Activated CD8-positive, alpha-beta memory T cell treated with anti-CD3 and anti-CD28 coated beads, Interleukin-2, amount 50 U/mL, for 4 hours (primary cell): Measurements from ENCODE around the gene WSCD1.

ENCODE experiments used
- DNase-seq: peaks from one replicate; pipeline ENCODE4 v3.0.0-alpha.2; 2020

The WSCD1 gene

GRCh38 chr17:6088141-6088540, 18.0 kb downstream of the WSCD1 start:
- DNase-seq = no peak

- DNase-seq = no peak
Observed at GRCh38 chr17:6090253-6090652, 20.1 kb downstream of the WSCD1 start.

DNA sequence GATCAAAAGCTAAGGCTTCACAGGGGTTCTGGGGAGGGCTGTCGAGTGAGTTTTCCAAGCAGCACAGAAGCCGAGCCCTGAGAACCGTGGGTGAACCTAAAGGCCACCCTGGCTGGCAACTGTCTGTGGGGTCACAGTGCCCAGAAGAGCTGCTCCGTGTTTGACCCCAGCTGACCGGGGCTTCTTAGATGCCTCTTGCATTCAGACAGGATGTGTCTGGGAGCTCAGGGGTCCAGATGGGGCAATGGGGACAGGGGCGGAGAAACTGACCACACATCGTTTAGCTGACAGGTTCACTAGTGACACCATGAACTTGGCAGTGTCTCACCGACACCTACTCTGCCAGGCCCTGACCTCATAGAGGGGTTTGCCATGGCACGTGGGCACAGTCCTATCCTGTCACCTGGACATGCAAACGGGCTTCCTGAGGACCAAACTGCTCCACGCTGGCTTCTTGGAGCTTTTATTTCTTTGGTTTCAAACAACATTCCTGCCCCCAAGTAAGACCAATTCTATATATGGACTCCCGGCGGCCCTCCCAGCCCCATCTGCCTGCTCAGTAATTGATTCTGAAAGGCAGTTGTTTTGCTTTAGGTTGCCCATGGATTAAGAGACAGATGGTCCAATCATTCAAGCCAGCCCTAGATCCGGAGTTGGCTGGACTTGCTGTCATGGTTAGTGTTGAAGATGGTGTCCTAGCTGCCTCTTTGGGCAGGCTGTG, 22.2 kb downstream of the WSCD1 start:
- DNase-seq = no peak

DNA sequence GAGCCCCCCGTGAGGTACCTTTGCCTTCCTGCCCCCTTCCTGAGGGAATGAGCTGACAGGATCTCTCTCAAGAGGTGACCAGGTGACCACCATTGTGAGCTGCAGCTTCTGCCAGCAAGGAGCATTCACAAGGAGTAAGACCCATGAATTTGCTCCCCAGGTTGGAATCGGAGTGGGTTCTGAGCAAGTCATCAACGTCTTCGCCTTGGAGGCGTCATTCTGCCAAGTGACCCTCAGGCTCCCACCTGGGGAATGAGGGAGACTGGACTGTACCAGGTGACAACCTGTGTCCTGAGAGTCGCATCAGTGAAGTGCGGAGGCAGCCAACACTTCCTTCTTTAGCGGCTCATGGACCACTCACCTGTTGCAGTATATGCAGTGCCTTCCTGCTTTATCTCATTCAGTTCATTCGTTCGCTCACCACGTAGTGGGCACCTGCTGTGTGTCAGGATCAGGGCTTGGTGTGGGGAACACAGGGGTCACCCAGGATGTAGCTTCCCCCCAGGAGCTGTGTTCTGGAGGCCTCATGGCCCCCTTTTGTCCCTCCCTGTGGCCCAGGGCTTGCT, 22.8 kb downstream of the WSCD1 start:
- DNase-seq = no peak

GRCh38 chr17:6094453-6094852, 24.3 kb downstream of the WSCD1 start:
- no peak for DNase-seq

DNA sequence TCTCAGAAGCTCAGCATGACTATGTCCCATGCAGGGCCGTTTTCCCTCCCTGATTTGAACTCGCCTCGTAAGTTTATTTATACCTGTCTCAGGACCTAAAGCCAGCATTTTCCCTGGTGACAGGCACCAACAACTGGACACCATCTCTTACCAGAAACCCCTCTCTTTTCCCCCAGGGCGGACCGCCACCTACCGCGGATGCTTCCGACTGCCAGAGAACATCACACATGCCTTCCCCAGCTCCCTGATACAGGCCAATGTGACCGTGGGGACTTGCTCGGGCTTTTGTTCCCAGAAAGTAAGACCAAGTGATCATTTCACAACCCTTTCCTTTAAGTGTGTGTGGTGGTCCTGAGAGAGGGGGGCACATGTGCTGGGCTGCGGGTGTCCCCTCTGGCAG, 24.7 kb downstream of the WSCD1 start:
- DNase-seq = no peak

- no peak for DNase-seq
Observed at GRCh38 chr17:6095501-6095900, 25.3 kb downstream of the WSCD1 start.

DNA sequence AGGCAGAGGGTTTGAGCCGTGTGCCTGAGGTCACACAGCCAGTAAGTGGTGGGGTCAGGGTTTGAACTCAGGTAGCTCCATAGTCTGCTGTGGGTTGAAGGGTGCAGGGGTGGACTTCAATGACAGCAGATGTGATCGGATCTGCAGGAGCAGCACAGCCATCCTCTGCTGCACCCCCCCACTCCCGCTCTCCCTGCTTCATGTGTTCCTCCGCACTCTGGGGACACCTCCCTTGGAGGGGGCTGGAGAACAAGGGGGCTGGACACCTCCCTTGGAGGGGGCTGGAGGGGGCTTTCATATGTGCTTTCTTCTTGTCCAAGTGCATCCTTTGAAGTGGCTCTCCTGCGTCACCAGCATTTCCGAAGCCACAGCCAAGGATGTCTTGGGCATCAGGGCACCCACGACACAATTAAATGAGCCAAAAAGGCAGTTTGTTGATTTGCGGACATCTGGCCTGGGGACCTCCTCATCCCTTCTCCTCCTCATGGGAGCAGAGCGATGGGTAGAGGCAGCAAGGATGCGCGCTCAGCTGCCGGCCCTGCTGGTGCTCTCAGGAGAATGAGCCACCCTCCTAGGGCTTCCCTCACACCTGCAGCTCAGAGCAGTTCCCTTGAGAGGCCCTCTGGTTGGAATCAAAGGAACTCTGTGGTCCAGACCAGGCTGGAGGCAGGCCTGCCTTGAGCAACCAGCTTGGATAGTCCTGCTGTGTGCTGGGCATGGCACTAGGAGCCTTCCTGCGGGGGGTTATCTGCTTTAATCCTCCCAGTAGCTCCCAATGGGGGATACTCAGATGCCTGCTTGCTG, 26.2 kb downstream of the WSCD1 start:
- no peak for DNase-seq

GRCh38 chr17:6097005-6097279, 26.8 kb downstream of the WSCD1 start:
- DNase-seq = no peak

DNA sequence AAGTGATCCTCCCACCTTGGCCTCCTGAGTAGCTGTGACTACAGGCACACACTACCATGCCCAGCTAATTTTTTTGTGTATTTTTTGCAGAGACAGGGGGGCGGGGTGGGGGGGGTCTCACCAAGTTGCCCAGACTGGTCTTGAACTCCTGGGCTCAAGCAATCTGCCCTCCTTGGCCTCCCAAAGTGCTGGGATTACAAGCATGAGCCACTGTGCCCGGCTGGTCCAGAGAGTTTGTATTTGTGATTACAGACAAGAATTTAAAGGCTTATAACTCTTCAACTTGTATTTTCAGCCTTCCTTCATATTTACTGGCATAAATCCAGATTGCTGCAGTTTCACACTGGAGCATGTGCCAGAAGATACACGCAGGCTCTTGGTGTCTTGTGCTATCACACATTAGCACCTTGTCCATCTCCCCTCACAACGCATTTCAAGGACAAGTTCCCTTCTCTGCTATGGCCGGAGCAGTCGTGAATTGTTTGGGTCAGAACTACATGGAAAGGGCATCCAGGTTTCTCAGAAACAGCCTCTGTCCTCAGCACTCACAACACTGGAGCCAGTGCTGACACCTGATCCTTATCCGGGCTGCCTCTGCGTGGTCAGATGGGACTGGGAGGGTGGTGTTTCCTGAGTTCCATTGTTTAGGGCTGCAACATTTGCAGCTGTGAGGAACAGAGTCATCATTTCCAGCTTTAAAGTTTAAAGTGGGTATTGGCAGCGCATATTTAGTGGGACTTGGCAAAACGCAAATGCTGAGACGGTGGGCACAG, 28.1 kb downstream of the WSCD1 start:
- no peak for DNase-seq

- no peak for DNase-seq
Observed at GRCh38 chr17:6098823-6099180, 28.6 kb downstream of the WSCD1 start.

DNA sequence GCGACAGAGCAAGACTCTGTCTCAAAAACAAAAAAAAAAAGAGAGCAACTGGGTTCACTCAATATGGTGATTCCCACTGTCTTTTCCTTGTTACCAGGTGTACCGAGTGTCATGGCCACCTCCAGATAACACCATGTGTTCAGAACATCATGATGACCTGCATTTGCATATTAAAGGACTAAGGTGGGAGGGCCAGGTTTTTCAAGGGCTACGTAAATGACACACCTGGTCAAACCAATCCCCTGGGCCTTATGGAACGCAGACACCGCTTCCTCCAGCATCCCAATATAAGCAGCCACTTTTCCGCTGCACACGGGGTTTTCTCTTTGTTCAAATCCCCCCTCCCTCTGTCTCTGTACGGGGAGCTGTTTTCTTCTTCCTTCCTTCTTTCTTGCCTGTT, 29.3 kb downstream of the WSCD1 start:
- no peak for DNase-seq

DNA sequence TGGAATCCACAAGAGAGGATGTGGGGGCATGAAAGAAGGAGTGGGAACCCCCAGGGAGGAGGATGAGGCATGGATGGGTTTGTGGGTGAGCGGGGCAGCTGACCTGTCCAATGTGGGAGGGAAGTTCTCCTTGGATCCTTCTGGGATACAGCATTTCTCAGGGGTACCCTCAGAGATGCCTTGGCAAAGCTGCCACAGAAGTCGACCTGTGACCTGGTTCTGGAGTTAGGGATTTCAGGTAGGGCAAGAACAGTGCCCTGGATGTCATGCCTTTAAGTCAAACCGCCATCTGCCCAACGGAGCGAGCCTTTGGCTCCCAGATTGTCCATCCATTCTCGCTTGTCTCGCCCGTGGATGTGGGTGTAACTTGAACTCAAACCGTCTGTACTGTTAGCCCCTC, 30.0 kb downstream of the WSCD1 start:
- no peak for DNase-seq

DNA sequence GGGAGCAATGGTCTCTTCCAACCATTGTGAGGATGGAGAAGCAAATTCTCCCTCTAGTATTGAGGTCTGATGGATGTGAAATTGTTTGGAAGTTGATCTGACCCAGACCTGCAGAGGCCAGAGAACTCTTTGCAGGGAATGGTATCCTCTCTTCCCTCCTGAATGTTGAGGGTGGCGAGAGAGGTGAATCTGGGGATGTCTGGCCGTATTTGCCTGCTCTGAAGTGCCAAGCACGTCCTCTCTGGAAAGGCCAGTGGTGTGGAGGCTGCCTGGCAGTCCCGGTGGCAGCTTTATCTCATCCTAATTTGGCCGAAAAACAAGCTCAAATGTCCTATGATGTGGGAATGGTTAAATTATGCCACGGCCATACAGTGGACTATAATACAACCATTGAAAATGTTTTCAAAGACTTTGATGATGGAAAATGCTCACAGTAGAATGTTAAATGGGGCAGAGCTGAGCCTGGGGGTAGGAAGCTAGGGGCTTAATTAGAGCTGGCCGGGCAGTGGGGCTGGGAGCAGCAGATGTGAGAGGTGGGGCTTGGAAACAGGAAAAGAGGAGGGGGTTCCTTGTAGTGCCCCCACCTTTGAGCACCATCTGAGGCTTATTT, 30.8 kb downstream of the WSCD1 start:
- DNase-seq = no peak

DNA sequence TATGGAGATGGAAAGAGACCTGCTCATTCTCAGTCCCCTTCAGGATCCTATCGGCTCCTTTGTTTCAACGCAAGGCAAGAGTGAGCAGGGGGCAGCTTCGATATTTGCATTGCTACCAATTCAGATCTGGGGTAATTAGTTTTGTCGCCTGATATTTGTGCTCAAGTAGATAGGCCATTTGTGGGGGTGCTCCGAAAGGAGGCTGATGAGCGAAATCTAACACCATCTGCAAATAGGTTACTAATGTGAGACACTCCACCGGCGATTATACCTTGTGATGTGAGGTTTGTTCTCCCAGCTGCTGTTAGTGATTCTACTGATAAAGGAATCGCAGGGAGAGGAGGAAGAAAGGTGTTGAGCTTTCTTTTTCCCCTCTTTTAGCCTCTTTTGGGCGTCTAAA, 31.5 kb downstream of the WSCD1 start:
- DNase-seq = no peak

DNA sequence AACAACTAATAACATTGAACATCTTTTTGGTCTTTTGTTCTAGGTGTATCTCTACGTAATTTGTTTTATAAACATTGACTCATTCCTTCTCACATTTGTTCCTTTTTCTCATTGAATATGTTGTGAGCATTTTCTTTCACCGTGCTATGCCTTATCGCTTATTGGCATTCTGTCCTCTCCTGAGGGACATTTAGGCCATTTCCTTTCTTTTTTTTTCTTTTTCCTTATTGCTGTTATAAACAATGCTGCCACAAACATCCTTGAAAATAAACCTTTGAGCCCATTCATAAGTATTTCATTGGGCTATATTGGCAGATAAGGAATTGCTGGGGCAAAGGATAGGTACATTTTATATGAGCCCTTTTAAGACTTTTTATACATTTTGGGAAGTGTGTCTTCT, 32.4 kb downstream of the WSCD1 start:
- DNase-seq = no peak

GRCh38 chr17:6104956-6105648, 34.9 kb downstream of the WSCD1 start:
- DNase-seq = no peak

GRCh38 chr17:6105649-6106007, 35.4 kb downstream of the WSCD1 start:
- no peak for DNase-seq

DNA sequence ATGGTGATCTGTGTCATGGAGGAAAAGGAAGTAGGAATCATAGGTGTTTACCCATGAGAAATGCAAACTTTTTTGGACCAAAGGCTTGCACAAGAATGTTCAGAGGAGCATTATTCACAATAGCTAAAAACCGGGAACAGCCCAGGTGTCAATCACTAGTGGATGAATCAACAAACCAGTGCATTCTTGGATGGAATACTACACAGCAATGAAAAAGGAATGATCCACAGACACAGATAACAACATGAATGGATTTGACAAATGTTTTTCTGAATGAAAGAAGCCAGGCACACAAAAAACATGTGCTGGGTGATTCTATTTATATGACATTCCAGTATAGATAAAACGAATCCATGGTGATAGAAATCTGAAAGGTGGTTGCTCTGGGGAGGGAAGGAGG, 36.0 kb downstream of the WSCD1 start:
- DNase-seq = no peak

DNA sequence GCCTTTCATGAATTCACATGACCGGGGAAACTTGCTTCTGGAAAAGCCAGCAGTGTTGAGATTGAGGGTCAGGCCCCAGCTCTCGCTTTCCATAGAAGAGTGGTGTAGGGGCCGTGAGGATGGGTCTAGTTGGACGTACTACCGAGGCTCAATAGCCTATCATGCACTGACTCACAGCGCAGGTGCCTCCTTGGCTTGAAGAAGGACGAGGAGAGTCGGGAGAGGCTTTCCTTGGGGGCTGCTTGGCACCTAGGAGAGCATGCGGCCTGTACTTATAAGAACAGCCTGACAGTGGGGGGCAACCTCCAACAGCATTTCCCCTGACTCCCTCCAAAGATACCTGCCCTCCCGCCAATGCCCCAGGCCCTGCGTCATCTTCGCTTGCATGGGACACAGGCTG, 37.6 kb downstream of the WSCD1 start:
- no peak for DNase-seq

- DNase-seq = no peak
Observed at GRCh38 chr17:6108382-6108781, 38.2 kb downstream of the WSCD1 start.

- DNase-seq = no peak
Observed at GRCh38 chr17:6108987-6109386, 38.8 kb downstream of the WSCD1 start.

- no peak for DNase-seq
Observed at GRCh38 chr17:6109536-6109935, 39.4 kb downstream of the WSCD1 start.
